ENCODE results near the gene TMUB2. TPM values are rescaled to one million over a fixed set of nuclear protein-coding genes. Genes with fewer than 3 reads are reported as not detected.

The TMUB2 gene
- total and polyA plus RNA-seq, 9 of the 15 experiments (the other 6 are each of a cell fraction or from before 2014, with no cell fraction given) = 4.1 to 29.8 (median 16.3) TPM

GRCh38 chr17:44204441-44204882 lies 17.7 kb downstream of the TMUB2 start (continued):
- no peak for TF ChIP-seq RAD21 (CRISPR knock-in tag; conservative IDR thresholded peaks at IDR 0.05 in 1 of 2, IDR thresholded peaks at IDR 0.05 in 1 of 2)
- TF ChIP-seq HMBOX1 (IDR thresholded peaks at IDR 0.05) = no peak
- TF ChIP-seq FOSL1 (tag; conservative IDR thresholded peaks at IDR 0.05) = peak; percentile 94
- no peak for TF ChIP-seq ETV6 (IDR thresholded peaks at IDR 0.05; ENCODE audit: borderline replicate concordance in 1 of 2, low read depth in 2 of 2, low read length in 1 of 2)
- TF ChIP-seq ETV6 (CRISPR knock-in tag; IDR thresholded peaks at IDR 0.05; ENCODE audit: borderline replicate concordance) = no peak
- TF ChIP-seq TRIM24 (IDR thresholded peaks at IDR 0.05) = no peak
- no peak for TF ChIP-seq RBM39 (optimal IDR thresholded peaks at IDR 0.05; ENCODE audit: low read depth, low read length)
- no peak for TF ChIP-seq PCBP1 (IDR thresholded peaks at IDR 0.05; ENCODE audit: low read depth, low read length, poor library complexity, severe bottlenecking)
- TF ChIP-seq MED1 (CRISPR knock-in tag; IDR thresholded peaks at IDR 0.05; ENCODE audit: borderline replicate concordance) = no peak
- no peak for TF ChIP-seq ZNF407 (IDR thresholded peaks at IDR 0.05; ENCODE audit: low read depth)
- TF ChIP-seq ATF3 (IDR thresholded peaks at IDR 0.05) = peak; percentile 85
- TF ChIP-seq ATF3 (CRISPR knock-in tag; conservative IDR thresholded peaks at IDR 0.05) = no peak
- TF ChIP-seq HES1 (IDR thresholded peaks at IDR 0.05; ENCODE audit: low read depth) = no peak
- no peak for TF ChIP-seq NCOA2 (IDR thresholded peaks at IDR 0.05; ENCODE audit: partially characterized antibody in 2 of 2)
- no peak for TF ChIP-seq SIN3A (IDR thresholded peaks at IDR 0.05; ENCODE audit: borderline replicate concordance in 2 of 2, control insufficient read depth in 1 of 2, low read depth in 2 of 2, low read length in 2 of 2)
- no peak for TF ChIP-seq ZNF41 (CRISPR knock-in tag; conservative IDR thresholded peaks at IDR 0.05)

All from K562 (cell line).